Measurements from ENCODE around the gene PNLIP. TPM values are rescaled to one million over a fixed set of nuclear protein-coding genes. Genes with fewer than 3 reads are reported as not detected.
A peak's percentile ranks its signal among the peaks of the same experiment; 100 is the strongest.

Gene PNLIP
- total RNA-seq, 4 donors from 2014 or later: not detected

DNA sequence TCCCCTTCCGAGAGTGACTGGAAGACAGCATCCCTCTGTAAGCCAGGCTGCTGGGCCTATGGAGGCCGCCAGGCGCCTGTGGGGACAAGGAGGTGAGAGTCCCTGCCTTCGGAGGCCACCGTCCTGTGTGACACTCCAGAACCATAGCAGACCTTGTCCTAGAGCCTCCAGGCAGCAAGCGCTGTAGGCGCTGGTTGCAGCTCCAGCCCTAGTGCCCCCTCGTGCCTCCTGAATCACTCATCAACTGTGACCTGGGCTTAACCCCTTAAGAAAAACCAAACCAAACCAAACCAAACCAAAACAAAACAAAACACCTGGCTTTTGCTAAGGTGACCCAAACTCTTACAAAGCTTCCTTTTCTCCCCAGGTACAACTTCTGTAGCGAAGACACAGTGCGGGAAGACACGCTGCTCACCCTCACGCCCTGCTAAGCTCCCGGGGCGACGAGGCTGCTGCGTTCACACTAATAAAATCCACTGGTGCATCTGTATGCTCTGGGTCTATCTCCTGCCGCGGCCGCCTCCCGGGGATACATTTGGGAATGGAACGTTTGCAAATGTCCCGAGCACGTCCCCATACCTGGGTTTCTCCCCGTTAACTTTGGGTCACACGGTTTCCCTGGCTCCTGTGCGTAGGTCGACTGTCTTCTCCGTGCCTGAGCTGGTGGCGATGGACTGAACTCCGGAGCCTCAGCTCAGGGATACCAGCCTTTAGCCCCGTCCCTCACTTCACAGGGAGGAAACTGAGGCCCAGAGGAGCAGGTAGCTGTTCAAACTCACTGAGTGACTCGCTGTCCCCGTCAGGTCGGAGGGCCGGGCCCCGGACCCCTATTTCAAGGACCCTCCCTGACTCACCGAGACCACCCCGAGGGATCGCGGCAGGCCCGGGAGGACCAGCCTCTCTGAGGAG, 63.2 kb downstream of the PNLIP start:
- Histone ChIP-seq H3K4me3 (peak overlapping the region; percentile 36), H3K9me3 (no peaks in the 10 kb centered on the region), H3K4me1 (peaks cover 4% of the 10 kb centered on the region), H3K36me3 (no peaks in the 10 kb centered on the region), H3K27me3 (peaks cover 28% of the 10 kb centered on the region), H3K27ac (no peak overlapping the region)
- TF ChIP-seq POLR2AphosphoS5 (IDR thresholded peaks at IDR 0.05): no peak
- TF ChIP-seq, protein P1, sequence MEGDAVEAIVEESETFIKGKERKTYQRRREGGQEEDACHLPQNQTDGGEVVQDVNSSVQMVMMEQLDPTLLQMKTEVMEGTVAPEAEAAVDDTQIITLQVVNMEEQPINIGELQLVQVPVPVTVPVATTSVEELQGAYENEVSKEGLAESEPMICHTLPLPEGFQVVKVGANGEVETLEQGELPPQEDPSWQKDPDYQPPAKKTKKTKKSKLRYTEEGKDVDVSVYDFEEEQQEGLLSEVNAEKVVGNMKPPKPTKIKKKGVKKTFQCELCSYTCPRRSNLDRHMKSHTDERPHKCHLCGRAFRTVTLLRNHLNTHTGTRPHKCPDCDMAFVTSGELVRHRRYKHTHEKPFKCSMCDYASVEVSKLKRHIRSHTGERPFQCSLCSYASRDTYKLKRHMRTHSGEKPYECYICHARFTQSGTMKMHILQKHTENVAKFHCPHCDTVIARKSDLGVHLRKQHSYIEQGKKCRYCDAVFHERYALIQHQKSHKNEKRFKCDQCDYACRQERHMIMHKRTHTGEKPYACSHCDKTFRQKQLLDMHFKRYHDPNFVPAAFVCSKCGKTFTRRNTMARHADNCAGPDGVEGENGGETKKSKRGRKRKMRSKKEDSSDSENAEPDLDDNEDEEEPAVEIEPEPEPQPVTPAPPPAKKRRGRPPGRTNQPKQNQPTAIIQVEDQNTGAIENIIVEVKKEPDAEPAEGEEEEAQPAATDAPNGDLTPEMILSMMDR (IDR thresholded peaks at IDR 0.05): no peak
- TF ChIP-seq EP300 (IDR thresholded peaks at IDR 0.05): no peak
- no peak for TF ChIP-seq POLR2A (IDR thresholded peaks at IDR 0.05)
- DNase-seq (ENCODE audit: low spot score in 2 of 2): no peak
- 31% methylated on average over 31 of the region's 41 CpGs for WGBS

DNA sequence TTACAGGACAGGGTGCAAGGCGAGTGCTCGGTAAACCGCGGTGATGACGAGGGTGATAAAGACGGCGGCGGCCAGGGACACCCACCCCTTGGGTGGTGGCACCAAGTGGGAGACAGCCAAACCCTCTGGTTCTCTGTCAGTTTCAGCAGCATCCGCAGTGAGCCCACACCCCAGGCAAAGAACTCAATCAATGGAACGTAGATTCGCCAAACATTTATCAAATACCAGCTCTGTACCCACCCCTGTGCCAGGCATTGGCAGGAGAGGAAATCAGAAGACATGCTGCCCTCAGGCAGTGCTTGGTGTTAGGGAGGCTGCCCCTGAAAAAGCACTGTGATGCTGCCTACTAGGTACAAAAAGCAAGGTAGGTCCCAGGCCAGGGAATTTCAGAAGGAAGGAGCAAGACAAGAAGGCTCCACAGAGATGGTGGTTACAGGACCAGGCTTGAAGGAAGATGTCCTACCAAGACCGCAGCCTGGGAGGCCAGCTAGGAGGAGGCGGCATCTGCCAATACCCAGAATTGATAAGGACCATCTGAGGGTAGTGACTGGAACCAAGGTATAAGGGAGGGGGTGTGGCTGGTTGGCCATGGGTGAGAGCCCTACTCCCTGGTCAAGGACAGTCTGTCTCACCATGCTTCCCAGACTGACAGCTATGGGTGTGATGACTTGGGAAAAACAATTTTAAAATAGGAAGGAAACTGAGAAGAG, 64.9 kb downstream of the PNLIP start:
- peaks cover 28% of the 10 kb centered on the region for H3K27me3 ChIP-seq
- no peaks in the 10 kb centered on the region for H3K36me3 ChIP-seq
- H3K9me3 ChIP-seq: no peaks in the 10 kb centered on the region
- no peak for DNase-seq (ENCODE audit: low spot score in 2 of 2)
- peaks cover 4% of the 10 kb centered on the region for H3K4me1 ChIP-seq
- TF ChIP-seq, protein P1 (IDR thresholded peaks at IDR 0.05): no peak
- TF ChIP-seq EP300 (IDR thresholded peaks at IDR 0.05): no peak
- no peak for TF ChIP-seq POLR2A (IDR thresholded peaks at IDR 0.05)
- no peak for TF ChIP-seq POLR2AphosphoS5 (IDR thresholded peaks at IDR 0.05)
- 92% methylated on average over 13 of the region's 13 CpGs for WGBS
- H3K27ac ChIP-seq: no peak overlapping the region
- H3K4me3 ChIP-seq: no peak overlapping the region

DNA sequence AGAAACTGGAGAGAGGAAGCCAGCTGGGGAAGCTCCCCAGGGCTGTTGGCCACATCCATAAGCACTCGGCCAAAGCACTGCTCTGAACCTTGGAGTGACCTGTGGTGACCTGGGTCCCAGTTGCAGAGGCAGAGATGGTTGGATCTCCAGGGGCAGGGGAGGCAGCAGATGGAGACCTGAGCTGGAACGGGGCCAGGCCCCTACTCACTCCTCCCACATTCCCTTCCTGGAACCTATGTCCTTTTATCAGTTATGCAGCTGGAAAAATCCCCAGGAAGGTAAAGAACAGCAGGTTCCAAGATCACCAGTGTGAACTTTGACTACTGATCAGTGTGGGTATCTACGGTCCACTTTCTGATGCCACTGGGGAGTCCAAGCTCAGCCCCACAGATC, 65.4 kb downstream of the PNLIP start:
- Histone ChIP-seq H3K9me3 (no peaks in the 10 kb centered on the region), H3K27me3 (peaks cover 28% of the 10 kb centered on the region), H3K4me3 (no peak overlapping the region), H3K4me1 (peaks cover 4% of the 10 kb centered on the region), H3K27ac (no peak overlapping the region), H3K36me3 (no peaks in the 10 kb centered on the region)
- no peak for TF ChIP-seq EP300 (IDR thresholded peaks at IDR 0.05)
- no peak for TF ChIP-seq POLR2AphosphoS5 (IDR thresholded peaks at IDR 0.05)
- TF ChIP-seq, protein P1 (IDR thresholded peaks at IDR 0.05): no peak
- TF ChIP-seq POLR2A (IDR thresholded peaks at IDR 0.05): no peak
- WGBS: 75% methylated on average over 3 of the region's 3 CpGs
- DNase-seq (ENCODE audit: low spot score in 2 of 2): no peak

GRCh38 chr10:116612107-116612769, 66.5 kb downstream of the PNLIP start:
- no peak for TF ChIP-seq EP300 (IDR thresholded peaks at IDR 0.05)
- Histone ChIP-seq H3K27ac (no peak overlapping the region), H3K4me3 (no peak overlapping the region), H3K9me3 (no peaks in the 10 kb centered on the region), H3K27me3 (peaks cover 28% of the 10 kb centered on the region), H3K36me3 (no peaks in the 10 kb centered on the region), H3K4me1 (peaks cover 4% of the 10 kb centered on the region)
- no peak for DNase-seq (ENCODE audit: low spot score in 2 of 2)
- 89% methylated on average over 8 of the region's 8 CpGs for WGBS

DNA sequence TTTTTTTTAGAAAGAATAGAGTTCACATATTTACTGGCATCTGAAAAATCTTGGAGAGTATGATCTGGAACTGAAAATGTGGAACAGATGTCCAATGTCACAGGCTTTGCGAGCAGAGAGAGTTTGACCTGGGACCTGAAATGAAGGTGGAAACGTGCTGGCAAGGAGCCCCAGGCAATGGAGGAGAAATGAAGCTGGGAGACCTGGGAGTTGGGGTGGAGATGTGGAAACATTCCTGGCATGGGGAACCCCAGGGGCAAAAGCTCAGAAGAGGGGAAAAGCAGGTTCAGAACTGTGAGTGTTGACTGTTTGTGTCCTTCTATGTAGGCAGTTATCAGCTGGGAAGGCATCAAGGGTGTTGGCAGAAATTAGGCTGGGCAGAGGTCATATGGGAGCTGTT, 67.7 kb downstream of the PNLIP start:
- H3K27me3 ChIP-seq: peaks cover 25% of the 10 kb centered on the region
- H3K4me1 ChIP-seq: peaks cover 4% of the 10 kb centered on the region
- no peaks in the 10 kb centered on the region for H3K9me3 ChIP-seq
- no peak for TF ChIP-seq EP300 (IDR thresholded peaks at IDR 0.05)
- no peak for TF ChIP-seq POLR2AphosphoS5 (IDR thresholded peaks at IDR 0.05)
- TF ChIP-seq POLR2A (IDR thresholded peaks at IDR 0.05): no peak
- TF ChIP-seq, protein P1 (IDR thresholded peaks at IDR 0.05): no peak
- DNase-seq (ENCODE audit: low spot score in 2 of 2): no peak
- no peak overlapping the region for H3K4me3 ChIP-seq
- no peak overlapping the region for H3K27ac ChIP-seq
- 35% methylated on average over 2 of the region's 2 CpGs for WGBS
- no peaks in the 10 kb centered on the region for H3K36me3 ChIP-seq
